Neuronal stem cell (in vitro differentiated cells): ENCODE results near the gene COL16A1.

ENCODE experiments used
- DNase-seq: peaks from one replicate; pipeline ENCODE4 v3.0.0-alpha.2; 2013; ENCODE audit warnings: low spot score
- H2AFZ ChIP-seq: one replicate; pipeline ENCODE4 v1.6.1; 2013; ENCODE audit warnings: mild to moderate bottlenecking, low read length, inconsistent platforms
- H2AK5ac ChIP-seq: 2 replicates; pipeline ENCODE4 v1.6.1; 2013; ENCODE audit warnings: low read depth, mild to moderate bottlenecking, inconsistent platforms, low read length, moderate library complexity, mixed read lengths
- H2BK120ac ChIP-seq: 2 replicates; pipeline ENCODE4 v1.6.1; 2013; ENCODE audit warnings: low read depth, mild to moderate bottlenecking, inconsistent platforms, low read length, moderate library complexity, mixed read lengths
- H2BK12ac ChIP-seq: one replicate; pipeline ENCODE4 v1.6.1; 2013; ENCODE audit warnings: low read length, inconsistent platforms
- H2BK15ac ChIP-seq: 2 replicates; pipeline ENCODE4 v1.6.1; 2013; ENCODE audit warnings: mild to moderate bottlenecking, low read length, inconsistent platforms, mixed read lengths
- H2BK5ac ChIP-seq: one replicate; pipeline ENCODE4 v1.6.1; 2013; ENCODE audit warnings: inconsistent platforms, mild to moderate bottlenecking, low read length, moderate library complexity
- H3K14ac ChIP-seq: one replicate; pipeline ENCODE4 v1.6.1; 2013; ENCODE audit warnings: low read length, inconsistent platforms
- H3K18ac ChIP-seq: 2 replicates; pipeline ENCODE4 v1.6.1; 2013; ENCODE audit warnings: low read length, inconsistent platforms
- H3K23ac ChIP-seq: 2 replicates; pipeline ENCODE4 v1.6.1; 2013; ENCODE audit warnings: low read depth, mild to moderate bottlenecking, mixed read lengths, low read length, inconsistent platforms; ENCODE audit not compliant: poor library complexity
- H3K27ac ChIP-seq: replicated peaks from 3 replicates; pipeline ENCODE4 v1.5.1; 2013; ENCODE audit warnings: low read length, inconsistent platforms
- H3K27me3 ChIP-seq, 3 experiments: 2 replicates each; pipeline ENCODE4 v1.6.1; 2013; ENCODE audit warnings: low read length in 3 of 3, mild to moderate bottlenecking in 2 of 3, inconsistent platforms in 1 of 3, low read depth in 1 of 3, mixed read lengths in 1 of 3, moderate library complexity in 1 of 3; ENCODE audit not compliant: control insufficient read depth in 3 of 3, insufficient read depth in 3 of 3
- H3K36me3 ChIP-seq, 2 donors: replicated peaks in 1 of 2; 2 replicates each; pipeline ENCODE4 v1.6.1; 2013; ENCODE audit warnings: low read length in 2 of 2; ENCODE audit not compliant: control insufficient read depth in 2 of 2, insufficient read depth in 2 of 2
- H3K4ac ChIP-seq: 2 replicates; pipeline ENCODE4 v1.6.1; 2013; ENCODE audit warnings: inconsistent platforms, mild to moderate bottlenecking, low read length, moderate library complexity
- H3K4me1 ChIP-seq, 2 donors: 1 replicate in 1 of 2; 2 replicates in 1 of 2; pipeline ENCODE4 v1.6.1; 2013; ENCODE audit warnings: low read length in 2 of 2, low read depth in 1 of 2; ENCODE audit not compliant: control insufficient read depth in 2 of 2, insufficient read depth in 1 of 2
- H3K4me2 ChIP-seq: one replicate; pipeline ENCODE4 v1.6.1; 2013; ENCODE audit warnings: mild to moderate bottlenecking, low read length, inconsistent platforms; ENCODE audit not compliant: insufficient read depth, poor library complexity, severe bottlenecking
- H3K4me3 ChIP-seq, 2 donors: 2 replicates each; pipeline ENCODE4 v1.5.1; 2013; ENCODE audit warnings: low read length in 2 of 2, mild to moderate bottlenecking in 2 of 2, inconsistent platforms in 1 of 2, moderate library complexity in 1 of 2
- H3K79me1 ChIP-seq: one replicate; pipeline ENCODE4 v1.6.1; 2013; ENCODE audit warnings: low read depth, mild to moderate bottlenecking, inconsistent platforms, low read length, moderate library complexity
- H3K9ac ChIP-seq: one replicate; pipeline ENCODE4 v1.6.1; 2013; ENCODE audit warnings: mild to moderate bottlenecking, low read depth, low read length, inconsistent platforms; ENCODE audit not compliant: poor library complexity
- H3K9me3 ChIP-seq, 2 donors: replicated peaks in 1 of 2; 2 replicates each; pipeline versions ENCODE3 to v1.6.1; 2013; ENCODE audit warnings: low read length in 2 of 2, mild to moderate bottlenecking in 2 of 2, inconsistent platforms in 1 of 2, low read depth in 1 of 2, mixed read lengths in 1 of 2, moderate library complexity in 1 of 2; ENCODE audit not compliant: control insufficient read depth in 2 of 2, insufficient read depth in 1 of 2
- H4K8ac ChIP-seq: one replicate; pipeline ENCODE4 v1.6.1; 2013; ENCODE audit warnings: low read depth, mild to moderate bottlenecking, inconsistent platforms, low read length, moderate library complexity
- H4K91ac ChIP-seq: one replicate; pipeline ENCODE4 v1.6.1; 2013; ENCODE audit warnings: low read length, low read depth, mild to moderate bottlenecking, inconsistent platforms; ENCODE audit not compliant: poor library complexity
- WGBS, 2 donors: extraction: QIAGEN DNeasy Blood & Tissue Kit; methylation state at CpG; one replicate each; pipeline ENCODE4 v1.1.7; 2013; ENCODE audit warnings: missing lambda C conversion rate in 2 of 2, mixed read lengths in 1 of 2; ENCODE audit not compliant: insufficient read length in 2 of 2, insufficient replicate concordance in 1 of 2; ENCODE audit errors: extremely low coverage in 2 of 2; 5-methylcytosine and 5-hydroxymethylcytosine counted together

COL16A1 gene

DNA sequence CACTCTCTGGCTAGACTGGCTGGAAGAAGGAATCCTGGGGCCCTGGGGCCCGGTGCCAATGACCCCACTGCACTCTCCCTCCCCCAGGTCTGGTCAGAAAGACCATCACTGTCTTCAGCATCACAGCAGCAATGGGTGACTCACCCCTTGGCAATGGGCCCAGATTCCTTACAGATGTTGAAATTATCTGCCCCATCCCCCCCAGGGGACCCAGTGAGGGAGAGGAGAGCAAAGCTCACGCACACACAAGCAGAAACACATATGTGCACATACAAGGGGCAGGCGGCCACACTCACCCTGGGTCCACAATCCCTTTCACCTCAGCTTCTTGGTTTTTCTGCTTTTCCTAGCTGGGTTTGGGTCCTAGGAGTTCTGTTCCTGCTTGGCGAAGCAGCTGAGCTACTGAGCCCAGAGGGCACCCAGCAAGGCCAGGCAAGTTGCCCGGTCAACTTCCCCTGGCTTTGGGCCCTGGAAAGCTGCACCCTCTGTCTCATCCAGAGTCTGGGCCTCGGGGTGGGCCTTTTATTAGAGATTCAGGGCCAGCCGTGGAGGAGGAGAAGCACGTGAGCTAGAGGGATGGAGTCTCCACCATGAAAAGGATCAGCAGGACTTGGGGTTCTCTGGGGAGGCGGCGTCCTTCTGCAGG, 2.6 kb downstream of the COL16A1 start:
- peaks cover 0 to 64% (median 16%) of the 10 kb centered on the region in 3 experiments for H3K27me3 ChIP-seq
- no CpG with 5 or more reads among the region's 10 CpGs for WGBS, 2 donors

GRCh38 chr1:31700468-31701090, 3.2 kb downstream of the COL16A1 start:
- Histone ChIP-seq H3K4ac (no peak overlapping the region), H2AFZ (no peak overlapping the region), H3K27me3 (peaks cover 0 to 58% (median 16%) of the 10 kb centered on the region in 3 experiments), H2BK120ac (no peak overlapping the region), H3K23ac (no peak overlapping the region), H3K79me1 (no peaks in the 10 kb centered on the region), H3K18ac (no peak overlapping the region), H2BK12ac (no peak overlapping the region), H4K91ac (no peak overlapping the region), H3K27ac (no peak overlapping the region), H3K4me1 (peaks cover 0 to 22% of the 10 kb centered on the region in 2 donors), H3K9ac (no peak overlapping the region), H2BK15ac (no peak overlapping the region), H3K36me3 (no peaks in the 10 kb centered on the region), H2AK5ac (peak overlapping the region; percentile 40), H4K8ac (no peak overlapping the region), H2BK5ac (no peak overlapping the region), H3K14ac (no peak overlapping the region), H3K4me3 (no peak overlapping the region), H3K4me2 (no peak overlapping the region), H3K9me3 (no peaks in the 10 kb centered on the region)
- WGBS, 2 donors = no CpG with 5 or more reads among the region's 7 CpGs
- DNase-seq = no peak

More for the DNA sequence above, 2.6 kb downstream of the COL16A1 start:
- peak overlapping the region; percentile 29 for H2AK5ac ChIP-seq
- H3K18ac ChIP-seq = no peak overlapping the region
- H3K4me3 ChIP-seq = no peak overlapping the region
- H4K91ac ChIP-seq = no peak overlapping the region
- no peak overlapping the region for H3K14ac ChIP-seq
- no peak overlapping the region for H3K4ac ChIP-seq
- H2BK12ac ChIP-seq = no peak overlapping the region
- no peaks in the 10 kb centered on the region for H3K36me3 ChIP-seq
- no peak overlapping the region for H3K9ac ChIP-seq
- H2AFZ ChIP-seq = no peak overlapping the region
- no peaks in the 10 kb centered on the region for H3K9me3 ChIP-seq
- no peaks in the 10 kb centered on the region for H3K79me1 ChIP-seq
- peak overlapping the region; percentile 45 for H2BK15ac ChIP-seq
- no peak overlapping the region for H4K8ac ChIP-seq
- H3K4me2 ChIP-seq = no peak overlapping the region
- no peak overlapping the region for H3K23ac ChIP-seq
- peak overlapping the region; percentile 61 for H2BK5ac ChIP-seq
- peaks cover 0 to 22% of the 10 kb centered on the region in 2 donors for H3K4me1 ChIP-seq
- H3K27ac ChIP-seq = no peak overlapping the region
- no peak overlapping the region for H2BK120ac ChIP-seq
- DNase-seq = no peak

DNA sequence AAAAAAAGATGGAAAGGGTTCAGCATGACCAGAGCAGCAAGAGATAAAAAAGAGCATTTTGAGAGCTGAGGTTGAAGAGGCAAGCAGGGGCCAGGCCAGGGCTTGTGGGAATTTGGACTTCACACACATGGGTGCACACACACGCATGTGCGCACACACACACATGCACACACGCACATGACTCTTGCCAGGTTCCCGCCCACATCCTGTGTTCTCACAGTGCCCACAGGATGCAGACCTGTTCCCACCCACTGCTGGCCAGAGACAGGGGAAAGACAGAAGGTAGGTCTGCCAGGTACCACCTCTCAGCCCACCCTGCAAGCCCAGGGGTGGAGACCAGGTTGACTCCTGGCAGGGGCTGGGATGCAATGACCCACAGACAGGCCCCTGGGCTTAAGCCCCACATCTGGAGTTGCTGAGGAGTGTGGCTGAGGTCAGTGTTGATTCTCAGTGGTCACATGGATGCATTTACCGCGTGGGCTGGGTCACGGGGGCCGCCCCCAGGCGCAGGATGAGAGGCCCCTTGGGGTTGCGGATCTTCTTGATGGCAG, 4.4 kb downstream of the COL16A1 start:
- peak overlapping the region; percentile 34 for H3K9ac ChIP-seq
- no peak overlapping the region for H3K18ac ChIP-seq
- peak overlapping the region; percentile 40 for H2AK5ac ChIP-seq
- no peak overlapping the region for H3K4me2 ChIP-seq
- no peak overlapping the region for H2BK5ac ChIP-seq
- no CpG with 5 or more reads among the region's 10 CpGs for WGBS, 2 donors
- peaks cover 0 to 15% of the 10 kb centered on the region in 2 donors for H3K4me1 ChIP-seq
- H2BK12ac ChIP-seq = no peak overlapping the region
- DNase-seq = no peak
- H3K36me3 ChIP-seq = no peaks in the 10 kb centered on the region
- H3K79me1 ChIP-seq = no peaks in the 10 kb centered on the region
- no peak overlapping the region for H2BK120ac ChIP-seq
- H3K27ac ChIP-seq = no peak overlapping the region
- H3K27me3 ChIP-seq = peaks cover 0 to 46% (median 10%) of the 10 kb centered on the region in 3 experiments
- no peak overlapping the region for H3K4me3 ChIP-seq
- no peak overlapping the region for H3K23ac ChIP-seq
- no peak overlapping the region for H4K91ac ChIP-seq
- H2AFZ ChIP-seq = no peak overlapping the region
- no peak overlapping the region for H2BK15ac ChIP-seq
- no peak overlapping the region for H3K14ac ChIP-seq
- H4K8ac ChIP-seq = no peak overlapping the region
- no peaks in the 10 kb centered on the region for H3K9me3 ChIP-seq
- H3K4ac ChIP-seq = no peak overlapping the region

DNA sequence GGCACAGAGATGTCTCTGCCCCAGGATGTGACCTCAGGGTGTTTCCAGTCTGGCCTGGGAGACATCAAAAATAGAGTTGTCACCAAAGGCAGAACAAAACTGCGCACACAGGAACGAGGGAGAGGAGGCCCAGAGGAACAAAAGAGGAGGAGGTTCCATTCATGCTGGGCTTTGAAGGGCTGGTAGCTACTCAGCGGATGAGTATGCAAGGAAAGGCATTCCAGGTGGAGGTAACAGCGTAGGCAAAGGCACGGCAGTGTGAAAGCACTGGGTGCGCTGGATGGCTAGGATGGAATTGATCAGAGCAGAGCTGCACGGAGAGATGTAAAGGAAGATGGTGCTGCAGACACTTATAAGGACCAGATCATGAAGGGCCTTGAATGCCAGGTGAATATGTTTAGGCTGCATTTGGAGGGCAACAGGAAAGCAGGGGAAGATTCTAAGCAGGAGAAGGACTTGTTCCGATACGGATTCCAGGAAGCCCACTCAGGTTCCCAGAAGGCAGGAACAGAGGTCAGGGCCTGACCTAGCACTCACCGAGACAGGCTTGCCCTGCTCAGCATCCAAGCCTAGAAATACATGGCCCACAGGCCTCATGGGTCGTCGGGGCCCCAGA, 6.3 kb downstream of the COL16A1 start:
- Histone ChIP-seq H3K4me3 (no peak overlapping the region), H3K36me3 (no peaks in the 10 kb centered on the region), H3K9me3 (no peaks in the 10 kb centered on the region), H3K79me1 (no peaks in the 10 kb centered on the region), H3K4me1 (peaks cover 2 to 13% of the 10 kb centered on the region in 2 donors), H2BK15ac (peak overlapping the region; percentile 66), H3K9ac (no peak overlapping the region), H2BK5ac (peak overlapping the region; percentile 19), H3K4me2 (no peak overlapping the region), H2BK120ac (no peak overlapping the region), H3K27me3 (peaks cover 0 to 31% (median 0%) of the 10 kb centered on the region in 3 experiments), H2AK5ac (no peak overlapping the region), H2AFZ (no peak overlapping the region), H4K8ac (no peak overlapping the region), H3K14ac (no peak overlapping the region), H3K23ac (no peak overlapping the region), H2BK12ac (no peak overlapping the region), H3K27ac (no peak overlapping the region), H3K18ac (peak overlapping the region; percentile 12), H3K4ac (no peak overlapping the region), H4K91ac (no peak overlapping the region)
- WGBS, 2 donors = no CpG with 5 or more reads among the region's 12 CpGs
- DNase-seq = no peak
